Activated CD8-positive, alpha-beta memory T cell treated with anti-CD3 and anti-CD28 coated beads, Interleukin-2, amount 50 U/mL, for 1 hour (primary cell): ENCODE results near the gene CRTAP.
"Not testable (repeated sequence)": the region's sequence is repeated elsewhere in the genome, so short reads cannot be mapped to it uniquely, and the experiment has no call there.

Experiments
- DNase-seq: peaks from one replicate; pipeline ENCODE4 v3.0.0-alpha.2; 2020; ENCODE audit errors: extremely low read depth

Gene CRTAP

GRCh38 chr3:33174711-33175414 lies 61.0 kb downstream of the CRTAP start:
- DNase-seq, result no peak

- no peak for DNase-seq
Observed at GRCh38 chr3:33179132-33179531, 65.3 kb downstream of the CRTAP start.

DNA sequence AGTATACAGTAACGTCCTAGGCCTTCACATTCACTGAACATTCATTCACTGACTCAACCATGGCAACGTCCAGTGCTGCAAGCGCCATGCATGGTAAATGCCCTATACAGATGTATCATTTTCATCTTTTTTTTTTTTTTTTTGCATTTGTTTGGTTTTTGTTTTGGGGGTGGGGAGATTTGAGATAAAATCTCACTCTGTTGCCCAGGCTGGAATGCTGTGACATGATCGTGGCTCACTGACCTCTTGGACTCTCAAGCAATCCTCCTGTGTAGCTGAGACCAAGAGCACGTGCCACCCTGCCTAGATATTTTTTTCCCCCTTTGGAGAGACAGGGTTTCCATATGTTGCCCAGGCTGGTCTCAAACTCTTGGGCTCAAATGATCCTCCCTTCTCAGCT lies 67.4 kb downstream of the CRTAP start:
- DNase-seq, result no peak

DNA sequence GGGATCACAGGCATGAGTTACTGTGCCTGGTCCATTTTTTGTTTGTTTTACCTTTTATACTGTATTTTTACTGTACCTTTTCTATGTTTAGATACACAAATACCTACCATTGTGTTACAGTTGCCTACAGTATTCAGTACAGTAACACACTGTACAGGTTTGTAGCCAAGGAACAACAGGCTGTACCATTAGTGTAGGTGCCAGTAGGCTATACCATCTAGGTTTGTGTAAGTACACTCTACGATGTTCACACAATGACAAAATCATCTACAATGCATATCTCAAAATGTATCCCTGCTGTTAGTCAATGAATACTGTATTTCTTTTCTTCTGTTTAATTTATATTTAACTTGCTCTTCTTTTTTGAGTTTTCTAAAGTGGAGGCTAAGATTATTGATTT lies 67.8 kb downstream of the CRTAP start:
- not testable (repeated sequence) for DNase-seq

DNA sequence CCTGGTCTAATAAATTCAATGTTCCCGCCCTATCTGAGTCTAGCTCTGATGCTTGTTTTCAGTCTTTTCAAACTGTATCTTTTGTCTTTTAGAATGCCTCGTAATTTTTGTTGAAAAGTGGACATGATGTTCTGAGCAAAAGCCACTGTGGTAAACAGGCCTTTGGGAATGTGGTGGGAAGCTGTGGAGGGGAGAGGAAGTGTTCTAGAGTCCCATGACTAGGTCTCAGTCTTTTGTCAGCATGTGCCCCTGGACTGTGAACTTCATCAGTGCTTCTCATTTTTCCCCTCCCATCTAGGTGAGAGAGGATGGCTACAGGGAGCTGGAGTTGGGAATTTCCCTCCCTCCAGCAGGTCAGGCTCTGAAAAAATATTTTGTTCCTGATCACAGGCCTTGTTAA lies 71.0 kb downstream of the CRTAP start:
- DNase-seq, result no peak

- DNase-seq, result no peak
Observed at GRCh38 chr3:33186524-33187367, 72.9 kb downstream of the CRTAP start.

DNA sequence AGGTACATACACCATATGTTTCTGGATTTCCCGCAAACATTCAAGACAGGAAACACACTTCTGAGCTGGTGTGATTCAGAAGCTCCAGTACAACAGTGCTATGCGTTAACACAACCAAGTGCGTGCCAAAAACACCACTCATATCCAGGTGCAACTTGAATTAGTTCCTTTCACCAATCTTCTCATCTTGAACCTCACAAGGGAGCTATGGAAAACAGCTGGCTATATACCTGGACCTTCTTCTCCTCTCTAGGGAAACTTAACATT lies 73.5 kb downstream of the CRTAP start:
- no peak for DNase-seq

DNA sequence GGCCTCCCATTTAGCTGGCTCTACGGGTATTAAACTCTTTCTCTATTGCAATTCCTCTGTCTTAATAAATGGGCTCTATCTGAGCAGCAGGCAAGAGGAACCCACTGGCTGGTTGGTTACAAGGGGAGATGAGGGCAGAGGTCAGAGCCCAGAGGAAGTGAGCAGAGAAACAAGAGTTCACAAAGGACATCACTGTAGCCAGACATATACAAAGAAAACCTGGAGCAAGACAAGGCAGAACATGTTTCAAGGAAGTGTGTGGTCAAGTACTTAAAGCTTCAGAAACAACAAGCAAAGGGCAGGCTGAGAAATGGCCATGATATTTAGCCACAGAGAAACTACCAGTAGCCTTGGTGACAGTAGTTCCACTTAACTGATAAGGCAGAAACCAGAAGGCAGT lies 80.5 kb downstream of the CRTAP start:
- DNase-seq, result no peak

GRCh38 chr3:33196538-33196937 lies 82.7 kb downstream of the CRTAP start:
- DNase-seq, result no peak
